OCI-LY7 (cell line): Measurements from ENCODE around the gene ARMH1. TPM values are rescaled to one million over a fixed set of nuclear protein-coding genes. Genes with fewer than 3 reads are reported as not detected.

Experiments
- BruUV-seq: library from RNA; stranded (reverse); fragments of 400-500 nt; replicated peaks from 2 replicates; lab custom pipeline; 2021; lab: Mats Ljungman, UMichigan
- CTCF ChIA-PET: fragments of 300-600 bp; sonication (Branson Sonifier 250); formaldehyde crosslinking; loops from one replicate; lab custom pipeline; 2022; ENCODE audit warnings: antibody characterized with exemption; ENCODE audit not compliant: unreplicated experiment; lab: Charles Lee
- POLR2A ChIA-PET: fragments of 300-600 bp; sonication (Branson Sonifier 250); formaldehyde crosslinking; loops from one replicate; lab custom pipeline; 2022; ENCODE audit warnings: antibody characterized with exemption; lab: Charles Lee
- DNase-seq: peaks from one replicate; pipeline ENCODE4 v3.0.0-alpha.2; 2015; ENCODE audit warnings: low spot score
- H2AFZ ChIP-seq: fragments of 200-600 bp; sonication (generic), shearing (Covaris generic); 2 replicates; pipeline ENCODE4 v1.6.1; 2014; ENCODE audit warnings: mild to moderate bottlenecking, antibody characterized with exemption, low read length, moderate library complexity
- H3K27ac ChIP-seq: fragments of 200-600 bp; sonication (generic); 2 replicates; pipeline ENCODE4 v1.5.1; 2014; ENCODE audit warnings: mixed run types, low read depth, mild to moderate bottlenecking, moderate library complexity, low read length, inconsistent platforms; ENCODE audit not compliant: poor library complexity, severe bottlenecking
- H3K36me3 ChIP-seq: fragments of 200-600 bp; sonication (generic); 2 replicates; pipeline ENCODE4 v1.6.1; 2014; ENCODE audit warnings: mild to moderate bottlenecking, antibody characterized with exemption, low read length, moderate library complexity, mixed read lengths; ENCODE audit not compliant: insufficient read depth
- H3K4me1 ChIP-seq: fragments of 200-600 bp; sonication (generic); 2 replicates; pipeline ENCODE4 v1.5.1; 2014; ENCODE audit warnings: mild to moderate bottlenecking, low read length; ENCODE audit not compliant: insufficient read depth, poor library complexity, severe bottlenecking
- H3K4me2 ChIP-seq: fragments of 200-600 bp; sonication (generic); 2 replicates; pipeline ENCODE4 v1.6.1; 2014; ENCODE audit warnings: mild to moderate bottlenecking, low read length
- H3K4me3 ChIP-seq: fragments of 200-600 bp; sonication (generic); 2 replicates; pipeline ENCODE4 v1.5.1; 2014; ENCODE audit warnings: mild to moderate bottlenecking, low read depth, low read length; ENCODE audit not compliant: poor library complexity, severe bottlenecking
- H3K79me2 ChIP-seq: fragments of 200-600 bp; sonication (generic); 2 replicates; pipeline ENCODE4 v1.6.1; 2016; ENCODE audit warnings: low read depth, mild to moderate bottlenecking, low read length, moderate library complexity, mixed read lengths; ENCODE audit not compliant: insufficient read depth
- H3K9me2 ChIP-seq: fragments of 200-600 bp; sonication (generic); 2 replicates; pipeline ENCODE4 v1.6.1; 2016; ENCODE audit warnings: mild to moderate bottlenecking, low read length, mixed read lengths; ENCODE audit not compliant: insufficient read depth
- H3K9me3 ChIP-seq: fragments of 200-600 bp; sonication (generic); 2 replicates; pipeline ENCODE4 v1.6.1; 2014; ENCODE audit warnings: mild to moderate bottlenecking, mixed run types, low read length, mixed read lengths
- H4K20me1 ChIP-seq: fragments of 200-600 bp; sonication (generic); 2 replicates; pipeline ENCODE4 v1.6.1; 2014; ENCODE audit warnings: mild to moderate bottlenecking, antibody characterized with exemption, low read length, moderate library complexity, mixed read lengths; ENCODE audit not compliant: insufficient read depth
- CTCF ChIP-seq: fragments of 200-600 bp; sonication (generic); conservative IDR thresholded peaks from 2 replicates; pipeline ENCODE4 v1.5.1; 2014; ENCODE audit warnings: mild to moderate bottlenecking, antibody characterized with exemption, low read length, moderate library complexity, mixed read lengths
- EZH2phosphoT487 ChIP-seq: fragments of 200-600 bp; sonication (generic); IDR thresholded peaks from 2 replicates; pipeline ENCODE4 v1.6.1; 2018; ENCODE audit warnings: low read depth, borderline replicate concordance, mild to moderate bottlenecking, mixed run types, antibody characterized with exemption, low read length, moderate library complexity, mixed read lengths
- intact Hi-C: fragments of 100-400 bp; cut with micrococcal nuclease; formaldehyde crosslinking; loops from one replicate; pipeline ENCODE4 v1.10.0; 2022; ENCODE audit not compliant: unreplicated experiment
- total RNA-seq, 2 experiments: library from RNA; depleted of rRNA in 1 of 2; stranded (reverse); fragments of >200 nt in 1 of 2; shearing (Covaris generic) in 1 of 2; gene quantifications; 2 replicates each; pipeline ENCODE4 v1.2.3, GENCODE V29; 2014 to 2022

Gene ARMH1
- total RNA-seq, 2 experiments from 2014 or later, result 7.8 to 8.9 TPM

- Histone ChIP-seq H2AFZ (peak overlapping the region; percentile 92; the same call in 1 of the 2 replicates), H3K79me2 (no peaks in the 10 kb centered on the region), H3K9me3 (no peaks in the 10 kb centered on the region; the same call in 1 of the 2 replicates), H4K20me1 (no peaks in the 10 kb centered on the region), H3K36me3 (no peaks in the 10 kb centered on the region; the same call in 1 of the 2 replicates), H3K27ac (peak overlapping the region; percentile 80), H3K4me2 (peak overlapping the region; percentile 56), H3K9me2 (no peaks in the 10 kb centered on the region), H3K4me3 (no peak overlapping the region), H3K4me1 (peaks cover 57% of the 10 kb centered on the region)
- intact Hi-C loops, result loop anchor here (2.0 kb wide), 2 partner anchors 17 to 21 kb away; partner anchors contain the start of genes ARMH1 and TMEM53
- no TSS peak for BruUV-seq
- ChIA-PET POLR2A (interaction anchor here (0.5 to 5.7 kb wide), 12 partner anchors 11 to 357 kb away, joined by 3 to 69 read pairs (median 8); partner anchors contain the start of genes ARMH1, RNU5D-1 and TMEM53), CTCF (interaction anchor here (1.5 to 2.2 kb wide), 2 partner anchors 17 to 43 kb away, joined by 3 to 11 read pairs; no protein-coding TSS in a partner anchor)
- DNase-seq, result no peak
- no peak for TF ChIP-seq EZH2phosphoT487
- TF ChIP-seq CTCF, result no peak
Observed at GRCh38 chr1:44695671-44696070, 21.2 kb downstream of the ARMH1 start.

GRCh38 chr1:44696101-44696500, 21.6 kb downstream of the ARMH1 start:
- ChIA-PET POLR2A (interaction anchor here (0.6 to 5.7 kb wide), 15 partner anchors 8 to 357 kb away, joined by 3 to 69 read pairs (median 6); partner anchors contain the start of genes ARMH1, RNU5D-1 and TMEM53), CTCF (interaction anchor here (0.6 to 2.2 kb wide), 8 partner anchors 11 to 540 kb away, joined by 3 to 11 read pairs (median 4); partner anchors contain the start of gene TMEM53)
- H3K36me3 ChIP-seq, result no peaks in the 10 kb centered on the region; the same call in 1 of the 2 replicates
- no peaks in the 10 kb centered on the region for H3K9me2 ChIP-seq
- no peaks in the 10 kb centered on the region for H4K20me1 ChIP-seq
- peak overlapping the region; percentile 80 for H3K27ac ChIP-seq
- H2AFZ ChIP-seq, result peak overlapping the region; percentile 28; the same call in 1 of the 2 replicates
- H3K4me2 ChIP-seq, result peak overlapping the region; percentile 56
- H3K4me1 ChIP-seq, result peaks cover 57% of the 10 kb centered on the region
- no peaks in the 10 kb centered on the region for H3K79me2 ChIP-seq
- TF ChIP-seq EZH2phosphoT487 (no peak), CTCF (no peak)
- BruUV-seq, result no TSS peak
- H3K9me3 ChIP-seq, result no peaks in the 10 kb centered on the region; the same call in 1 of the 2 replicates
- DNase-seq, result no peak
- H3K4me3 ChIP-seq, result no peak overlapping the region
- intact Hi-C loops, result no loop called here
